HepG2 (cell line): ENCODE results near the gene TBC1D1. TPM values are rescaled to one million over a fixed set of nuclear protein-coding genes. Genes with fewer than 3 reads are reported as not detected.

Experiments
- ATAC-seq: fragments of 200-7000 bp; cut with Tn5 transposase; 3 replicates; pipeline ENCODE4 v1.9.1; 2020; ENCODE audit warnings: mild to moderate bottlenecking, moderate library complexity
- BruUV-seq: library from RNA; stranded (reverse); fragments of 400-500 nt; replicated peaks from 2 replicates; lab custom pipeline; 2021; lab: Mats Ljungman, UMichigan
- CTCF ChIA-PET: fragments of 300-600 bp; formaldehyde crosslinking; extraction: SDS; loops from one replicate; lab custom pipeline; 2021; ENCODE audit warnings: low total read pairs, inconsistent platforms, low intra/inter-chr PET ratio; lab: Yijun Ruan, JAX
- POLR2A ChIA-PET: fragments of 350-600 bp; sonication (Branson Sonifier 250); formaldehyde crosslinking; loops from one replicate; lab custom pipeline; 2020; ENCODE audit warnings: antibody characterized with exemption, inconsistent platforms; lab: Yijun Ruan, JAX
- DNase-seq: peaks from one replicate; pipeline ENCODE4 v3.0.0-alpha.2; 2015; ENCODE audit warnings: low spot score
- FAIRE-seq: peaks from 3 replicates; lab custom pipeline; 2011; peaks lifted over from hg19 to GRCh38; lab: Jason Lieb, UNC
- H2AFZ ChIP-seq: one replicate; pipeline ENCODE4 v1.6.1; 2011; ENCODE audit warnings: low read length, inconsistent platforms
- H3K27ac ChIP-seq: fragments of 300-600 bp; 3 replicates; pipeline ENCODE4 v1.8.0; 2011; ENCODE audit warnings: mixed run types, mild to moderate bottlenecking, mixed read lengths, low read length, inconsistent platforms; ENCODE audit not compliant: insufficient read depth; ENCODE audit errors: extremely low read length
- H3K27me3 ChIP-seq, 2 experiments: fragments of 200-600 bp in 1 of 2; 2 replicates in 1 of 2; 3 replicates in 1 of 2; pipeline versions ENCODE4 v1.6.0 to v1.8.0; 2011; ENCODE audit warnings: low read length in 2 of 2, mild to moderate bottlenecking in 2 of 2, moderate library complexity in 2 of 2, inconsistent platforms in 1 of 2; ENCODE audit not compliant: insufficient read depth in 2 of 2, control insufficient read depth in 1 of 2
- H3K36me3 ChIP-seq, 2 experiments: fragments of 200-600 bp in 1 of 2; replicated peaks in 1 of 2; 2 replicates in 1 of 2; 3 replicates in 1 of 2; pipeline versions ENCODE4 v1.5.1 to v1.8.0; 2011; ENCODE audit warnings: low read length in 2 of 2, inconsistent platforms in 1 of 2; ENCODE audit not compliant: insufficient read depth in 2 of 2, control insufficient read depth in 1 of 2
- H3K4me1 ChIP-seq: 2 replicates; pipeline ENCODE4 v1.5.1; 2012; ENCODE audit warnings: low read length, inconsistent platforms; ENCODE audit not compliant: insufficient read depth
- H3K4me2 ChIP-seq: 2 replicates; pipeline ENCODE4 v1.6.0; 2011; ENCODE audit warnings: low read depth, low read length, inconsistent platforms
- H3K4me3 ChIP-seq, 3 experiments: fragments of 200-600 bp in 1 of 3; sonication (generic), shearing (Covaris generic) in 1 of 3; replicated peaks in 1 of 3; 2 replicates each; pipeline ENCODE4 v1.5.1; 2011 to 2016; ENCODE audit warnings: low read length in 3 of 3, inconsistent platforms in 2 of 3, low read depth in 2 of 3, mild to moderate bottlenecking in 2 of 3, control low read depth in 1 of 3, mixed read lengths in 1 of 3; ENCODE audit not compliant: insufficient read depth in 1 of 3
- H3K79me2 ChIP-seq: one replicate; pipeline ENCODE4 v1.6.1; 2011; ENCODE audit warnings: low read length, inconsistent platforms; ENCODE audit not compliant: insufficient read depth
- H3K9ac ChIP-seq: 2 replicates; pipeline ENCODE4 v1.6.0; 2011; ENCODE audit warnings: mild to moderate bottlenecking, low read depth, low read length, inconsistent platforms; ENCODE audit not compliant: insufficient read depth
- H3K9me3 ChIP-seq: 2 replicates; pipeline ENCODE4 v1.5.1; 2012; ENCODE audit warnings: mild to moderate bottlenecking, low read length
- H4K20me1 ChIP-seq: 2 replicates; pipeline ENCODE4 v1.6.0; 2011; ENCODE audit warnings: inconsistent platforms, mild to moderate bottlenecking, low read length, moderate library complexity; ENCODE audit not compliant: insufficient read depth
- ISX ChIP-seq: sonication (generic); formaldehyde crosslinking; conservative IDR thresholded peaks from 2 replicates; pipeline ENCODE4 v1.5.0; 2020; ENCODE audit warnings: missing genetic modification reagents
- SCMH1 ChIP-seq: sonication (generic); formaldehyde crosslinking; IDR thresholded peaks from 2 replicates; pipeline ENCODE4 v1.9.0; 2021; ENCODE audit warnings: missing genetic modification reagents, mild to moderate bottlenecking, borderline replicate concordance
- THYN1 ChIP-seq: sonication (generic); formaldehyde crosslinking; IDR thresholded peaks from 2 replicates; pipeline ENCODE4 v1.8.1; 2023; ENCODE audit warnings: low read depth, mild to moderate bottlenecking, moderate library complexity, missing genetic modification reagents, borderline replicate concordance
- ZBTB7B ChIP-seq: sonication (generic); formaldehyde crosslinking; IDR thresholded peaks from 2 replicates; pipeline ENCODE4 v1.4.0; 2020; ENCODE audit warnings: missing genetic modification reagents
- ZNF234 ChIP-seq: sonication (generic); formaldehyde crosslinking; conservative IDR thresholded peaks from 2 replicates; pipeline ENCODE4 v1.5.1; 2020; ENCODE audit warnings: mild to moderate bottlenecking, missing genetic modification reagents
- ZNF503 ChIP-seq: sonication (generic); formaldehyde crosslinking; IDR thresholded peaks from 2 replicates; pipeline ENCODE4 v1.4.0; 2020; ENCODE audit warnings: missing genetic modification reagents
- ZNF547 ChIP-seq: sonication (generic); formaldehyde crosslinking; IDR thresholded peaks from 2 replicates; pipeline ENCODE4 v1.5.1; 2020; ENCODE audit warnings: mild to moderate bottlenecking, missing genetic modification reagents
- whole genome bisulfite sequencing: methylation state at CpG from one replicate; pipeline ENCODE4 v1.1.6; 2017; ENCODE audit warnings: low lambda C conversion rate; 5-methylcytosine and 5-hydroxymethylcytosine counted together
- in situ Hi-C: cut with HindIII; loops from 2 replicates; pipeline ENCODE4 v1.10.0; 2017; ENCODE audit warnings: low pct_unique_long_range_greater_than_20kb; ENCODE audit not compliant: extremely low pct_ligation_motif_present
- intact Hi-C: fragments of 100-400 bp; cut with micrococcal nuclease; formaldehyde crosslinking; loops from one replicate; pipeline ENCODE4 v1.10.0; 2022; ENCODE audit not compliant: unreplicated experiment
- polyA plus RNA-seq, 8 experiments: library from polyadenylated mRNA; depleted of rRNA in 3 of 8; stranded (reverse) in 7 of 8; unstranded in 1 of 8; fragments of >200 nt; fragmentation: Illumina TruSeq in 4 of 8; extraction: Trizol in 4 of 8; gene quantifications; 2 replicates each; pipeline versions ENCODE4 v1.2.1 to v1.2.3, GENCODE V29; 2011 to 2016; ENCODE audit warnings: low read depth in 4 of 8, missing spikeins in 1 of 8, mixed read lengths in 1 of 8; ENCODE audit not compliant: insufficient read depth in 1 of 8
- total RNA-seq, 5 experiments: library from RNA; depleted of rRNA; stranded (reverse); fragments of >200 nt; fragmentation: Illumina TruSeq; extraction: Trizol; gene quantifications; 2 replicates each; pipeline ENCODE4 v1.2.3, GENCODE V29; 2016; ENCODE audit warnings: low read depth in 1 of 5
- TF ChIP-seq, protein P1 (sequence below): sonication (generic); formaldehyde crosslinking; IDR thresholded peaks from 2 replicates; pipeline ENCODE4 v1.4.0; 2020; ENCODE audit warnings: missing genetic modification reagents; ENCODE audit errors: not compliant biosample characterization
- TF ChIP-seq, protein P2 (sequence below): IDR thresholded peaks from 2 replicates; pipeline ENCODE4 v1.6.1; 2016; ENCODE audit warnings: missing compliant biosample characterization, missing genetic modification reagents, borderline replicate concordance

Gene TBC1D1
- total and polyA plus RNA-seq, 2 of the 13 experiments (the other 11 are each of a cell fraction or from before 2014, with no cell fraction given) = 37.3 to 62.8 TPM

GRCh38 chr4:38150766-38151165 lies 259.9 kb downstream of the TBC1D1 start:
- no peaks in the 10 kb centered on the region for H3K9me3 ChIP-seq
- BruUV-seq = no TSS peak
- in situ Hi-C loops (no loop called here), intact Hi-C loops (no loop called here)
- H3K27me3 ChIP-seq = no peaks in the 10 kb centered on the region
- CTCF ChIA-PET = no interaction called here
- POLR2A ChIA-PET = no interaction called here
- H3K4me1 ChIP-seq = peaks cover 17% of the 10 kb centered on the region
- no peaks in the 10 kb centered on the region for H3K36me3 ChIP-seq
- no peaks in the 10 kb centered on the region for H4K20me1 ChIP-seq
- DNase-seq (no peak), FAIRE-seq (no peak), ATAC-seq (no peak)
- no peak overlapping the region for H3K4me2 ChIP-seq
- TF ChIP-seq SCMH1 (no peak), ZNF234 (CRISPR knock-in tag) (no peak), ZBTB7B (CRISPR knock-in tag) (no peak), ISX (CRISPR knock-in tag) (no peak), THYN1 (CRISPR knock-in tag) (no peak), ZNF503 (CRISPR knock-in tag) (no peak), ZNF547 (no peak)
- TF ChIP-seq, protein P1, sequence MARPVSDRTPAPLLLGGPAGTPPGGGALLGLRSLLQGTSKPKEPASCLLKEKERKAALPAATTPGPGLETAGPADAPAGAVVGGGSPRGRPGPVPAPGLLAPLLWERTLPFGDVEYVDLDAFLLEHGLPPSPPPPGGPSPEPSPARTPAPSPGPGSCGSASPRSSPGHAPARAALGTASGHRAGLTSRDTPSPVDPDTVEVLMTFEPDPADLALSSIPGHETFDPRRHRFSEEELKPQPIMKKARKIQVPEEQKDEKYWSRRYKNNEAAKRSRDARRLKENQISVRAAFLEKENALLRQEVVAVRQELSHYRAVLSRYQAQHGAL (CRISPR knock-in tag) = no peak
- TF ChIP-seq, protein P2, sequence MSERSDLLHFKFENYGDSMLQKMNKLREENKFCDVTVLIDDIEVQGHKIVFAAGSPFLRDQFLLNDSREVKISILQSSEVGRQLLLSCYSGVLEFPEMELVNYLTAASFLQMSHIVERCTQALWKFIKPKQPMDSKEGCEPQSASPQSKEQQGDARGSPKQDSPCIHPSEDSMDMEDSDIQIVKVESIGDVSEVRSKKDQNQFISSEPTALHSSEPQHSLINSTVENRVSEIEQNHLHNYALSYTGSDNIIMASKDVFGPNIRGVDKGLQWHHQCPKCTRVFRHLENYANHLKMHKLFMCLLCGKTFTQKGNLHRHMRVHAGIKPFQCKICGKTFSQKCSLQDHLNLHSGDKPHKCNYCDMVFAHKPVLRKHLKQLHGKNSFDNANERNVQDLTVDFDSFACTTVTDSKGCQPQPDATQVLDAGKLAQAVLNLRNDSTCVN = no peak
- H3K27ac ChIP-seq = no peak overlapping the region
- H3K4me3 ChIP-seq = no peak overlapping the region
- no peak overlapping the region for H3K9ac ChIP-seq
- WGBS = 97% methylated on average over 5 of the region's 5 CpGs
- no peaks in the 10 kb centered on the region for H3K79me2 ChIP-seq
- no peak overlapping the region for H2AFZ ChIP-seq
